NB4 (cell line): ENCODE results near the gene RNF145.

Experiments
- CTCF ChIP-seq: IDR thresholded peaks from one replicate; pipeline ENCODE4 v1.5.1; 2012; ENCODE audit warnings: low read depth, low read length
- MAX ChIP-seq: IDR thresholded peaks from 2 replicates; pipeline ENCODE4 v1.6.1; 2011; ENCODE audit warnings: low read depth, low read length
- MYC ChIP-seq: IDR thresholded peaks from 2 replicates; pipeline ENCODE4 v1.6.1; 2011; ENCODE audit warnings: low read depth, low read length
- POLR2A ChIP-seq: IDR thresholded peaks from 2 replicates; pipeline ENCODE4 v1.6.1; 2011; ENCODE audit warnings: mild to moderate bottlenecking; ENCODE audit not compliant: insufficient read length; ENCODE audit errors: extremely low read depth

GRCh38 chr5:159257629-159258283 lies 48.4 kb upstream of the RNF145 start:
- TF ChIP-seq CTCF (no peak), POLR2A (no peak), MAX (no peak), MYC (no peak)
